IMR-90 (cell line): ENCODE data around the gene EXOC3L2.

Experiments
- CEBPB ChIP-seq: IDR thresholded peaks from 2 replicates; pipeline ENCODE4 v1.6.1; 2012; ENCODE audit warnings: low read depth, low read length, improper control_type of control experiment
- CTCF ChIP-seq: conservative IDR thresholded peaks from 2 replicates; pipeline ENCODE4 v1.5.1; 2012; ENCODE audit warnings: mild to moderate bottlenecking, low read depth, low read length, improper control_type of control experiment
- ELK1 ChIP-seq: fragments of 150-350 bp; IDR thresholded peaks from 2 replicates; pipeline ENCODE4 v1.6.1; 2016; ENCODE audit warnings: low read depth, mild to moderate bottlenecking, low read length, moderate library complexity, borderline replicate concordance
- FOS ChIP-seq: fragments of 150-350 bp; IDR thresholded peaks from 2 replicates; pipeline ENCODE4 v1.6.1; 2016; ENCODE audit warnings: low read depth, low read length
- MAFK ChIP-seq: IDR thresholded peaks from 2 replicates; pipeline ENCODE4 v1.6.1; 2012; ENCODE audit warnings: low read depth, low read length, improper control_type of control experiment
- MAZ ChIP-seq: IDR thresholded peaks from 2 replicates; pipeline ENCODE4 v1.6.1; 2012; ENCODE audit warnings: low read depth, mild to moderate bottlenecking, low read length, improper control_type of control experiment, moderate library complexity, borderline replicate concordance
- MXI1 ChIP-seq: IDR thresholded peaks from 2 replicates; pipeline ENCODE4 v1.6.1; 2012; ENCODE audit warnings: low read depth, mild to moderate bottlenecking, low read length, moderate library complexity, borderline replicate concordance
- POLR2A ChIP-seq: IDR thresholded peaks from 2 replicates; pipeline ENCODE4 v1.6.1; 2012; ENCODE audit warnings: mild to moderate bottlenecking, low read depth, low read length
- RAD21 ChIP-seq: IDR thresholded peaks from 2 replicates; pipeline ENCODE4 v1.6.1; 2012; ENCODE audit warnings: low read length, improper control_type of control experiment
- RFX5 ChIP-seq: IDR thresholded peaks from 2 replicates; pipeline ENCODE4 v1.8.0; 2012; ENCODE audit warnings: low read depth, mild to moderate bottlenecking, low read length, moderate library complexity
- SMC3 ChIP-seq: fragments of 150-350 bp; IDR thresholded peaks from 2 replicates; pipeline ENCODE4 v1.6.1; 2016; ENCODE audit warnings: low read depth, mild to moderate bottlenecking, antibody characterized with exemption, low read length, moderate library complexity
- USF2 ChIP-seq: fragments of 150-350 bp; IDR thresholded peaks from 2 replicates; pipeline ENCODE4 v1.6.1; 2017; ENCODE audit warnings: mild to moderate bottlenecking, antibody characterized with exemption, low read length, low read depth

- TF ChIP-seq CTCF, result no peak
- TF ChIP-seq POLR2A, result no peak
- no peak for TF ChIP-seq USF2
- no peak for TF ChIP-seq MAZ
- TF ChIP-seq SMC3, result no peak
- TF ChIP-seq RFX5, result no peak
- TF ChIP-seq ELK1, result no peak
- TF ChIP-seq RAD21, result no peak
- TF ChIP-seq FOS, result no peak
- TF ChIP-seq MXI1, result no peak
- no peak for TF ChIP-seq MAFK
- no peak for TF ChIP-seq CEBPB
Measured at GRCh38 chr19:45163156-45163555, 82.1 kb downstream of the EXOC3L2 start.
